ENCODE data around the gene FGD5.

DNA sequence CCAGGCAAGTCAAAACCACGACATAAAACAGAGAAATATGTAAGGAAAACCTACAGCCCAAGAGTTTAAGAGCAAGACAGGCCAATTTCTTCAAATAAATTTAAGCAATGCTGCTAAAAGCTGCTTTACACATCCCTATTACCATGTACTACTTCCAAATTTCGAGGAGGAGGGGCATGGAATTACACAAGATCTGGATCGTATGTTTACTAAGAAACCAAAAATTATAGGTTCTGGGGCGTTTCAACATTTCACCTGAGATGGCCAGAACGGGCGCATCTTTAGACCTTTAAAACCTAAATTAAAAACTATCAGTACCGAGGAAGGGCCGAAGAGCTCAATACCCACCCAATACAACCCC, 128.0 kb downstream of the FGD5 start:
- TF ChIP-seq, protein P1, sequence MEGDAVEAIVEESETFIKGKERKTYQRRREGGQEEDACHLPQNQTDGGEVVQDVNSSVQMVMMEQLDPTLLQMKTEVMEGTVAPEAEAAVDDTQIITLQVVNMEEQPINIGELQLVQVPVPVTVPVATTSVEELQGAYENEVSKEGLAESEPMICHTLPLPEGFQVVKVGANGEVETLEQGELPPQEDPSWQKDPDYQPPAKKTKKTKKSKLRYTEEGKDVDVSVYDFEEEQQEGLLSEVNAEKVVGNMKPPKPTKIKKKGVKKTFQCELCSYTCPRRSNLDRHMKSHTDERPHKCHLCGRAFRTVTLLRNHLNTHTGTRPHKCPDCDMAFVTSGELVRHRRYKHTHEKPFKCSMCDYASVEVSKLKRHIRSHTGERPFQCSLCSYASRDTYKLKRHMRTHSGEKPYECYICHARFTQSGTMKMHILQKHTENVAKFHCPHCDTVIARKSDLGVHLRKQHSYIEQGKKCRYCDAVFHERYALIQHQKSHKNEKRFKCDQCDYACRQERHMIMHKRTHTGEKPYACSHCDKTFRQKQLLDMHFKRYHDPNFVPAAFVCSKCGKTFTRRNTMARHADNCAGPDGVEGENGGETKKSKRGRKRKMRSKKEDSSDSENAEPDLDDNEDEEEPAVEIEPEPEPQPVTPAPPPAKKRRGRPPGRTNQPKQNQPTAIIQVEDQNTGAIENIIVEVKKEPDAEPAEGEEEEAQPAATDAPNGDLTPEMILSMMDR (IDR thresholded peaks at IDR 0.05), result no peak
- no peak for TF ChIP-seq POLR2A (IDR thresholded peaks at IDR 0.05)

All from esophagus squamous epithelium (tissue), 4 donors.